NCI-H2029 treated with DMSO at 0.1 percent for 48 hours (cell line): ENCODE measurements around the gene BZW2.
A peak's percentile ranks its signal among the peaks of the same experiment; 100 is the strongest.

ENCODE experiments used
- DNase-seq: peaks from one replicate; lab custom pipeline; 2025; lab: John Stamatoyannopoulos, UW

Gene BZW2

DNA sequence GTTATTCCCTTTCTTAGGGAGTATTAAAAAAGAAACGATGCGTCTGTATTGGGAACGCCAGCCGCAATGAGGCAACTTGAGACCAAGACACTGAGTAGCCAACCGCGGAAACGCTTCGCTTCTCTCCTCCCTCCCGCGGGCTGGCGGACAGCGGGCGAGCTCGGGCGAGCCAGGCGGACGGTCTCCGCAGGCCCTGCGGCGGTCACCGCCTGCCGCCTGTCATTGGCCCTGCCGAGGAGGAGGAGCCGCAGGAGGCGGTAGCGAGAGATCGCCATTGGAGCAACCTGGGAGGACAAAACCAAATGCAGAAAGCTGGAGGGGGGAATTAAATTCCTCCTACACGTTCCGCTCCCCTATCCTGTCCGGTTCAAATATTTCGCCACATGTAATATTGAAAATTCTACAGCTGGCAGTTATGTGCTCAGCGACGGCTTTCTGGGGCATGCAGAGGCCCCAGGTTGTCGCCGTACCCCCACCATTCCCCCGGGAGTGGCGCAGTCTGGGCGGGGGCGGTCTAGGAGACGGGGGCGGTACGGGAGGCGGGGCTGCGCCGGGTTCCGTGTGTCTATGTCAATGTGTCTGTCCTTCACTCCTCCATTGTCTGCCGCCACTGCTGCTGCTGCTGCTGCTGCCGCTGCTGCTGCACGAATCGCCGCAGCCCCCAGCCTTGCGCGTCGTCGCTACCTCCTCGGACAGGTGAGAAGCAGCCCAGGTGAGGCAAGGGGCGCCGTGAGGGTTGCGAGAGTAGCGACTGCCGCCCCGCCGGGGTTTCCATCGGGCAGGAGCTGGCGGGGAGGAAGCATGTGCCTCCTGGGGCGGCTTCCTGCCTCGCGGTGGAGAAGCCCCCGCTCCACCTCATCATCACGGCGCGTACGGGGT, at the start of gene BZW2, which contains the start of gene ANKMY2:
TSS of gene BZW2 (plus strand) at position 589 of the 879 bp plus-strand sequence. CDS start 19,263 bp downstream, outside the sequence.
TSS of gene ANKMY2 (minus strand) at position 162 of the 879 bp plus-strand sequence. CDS start 181 bp downstream, outside the sequence.
- peak; percentile 84 for DNase-seq

DNA sequence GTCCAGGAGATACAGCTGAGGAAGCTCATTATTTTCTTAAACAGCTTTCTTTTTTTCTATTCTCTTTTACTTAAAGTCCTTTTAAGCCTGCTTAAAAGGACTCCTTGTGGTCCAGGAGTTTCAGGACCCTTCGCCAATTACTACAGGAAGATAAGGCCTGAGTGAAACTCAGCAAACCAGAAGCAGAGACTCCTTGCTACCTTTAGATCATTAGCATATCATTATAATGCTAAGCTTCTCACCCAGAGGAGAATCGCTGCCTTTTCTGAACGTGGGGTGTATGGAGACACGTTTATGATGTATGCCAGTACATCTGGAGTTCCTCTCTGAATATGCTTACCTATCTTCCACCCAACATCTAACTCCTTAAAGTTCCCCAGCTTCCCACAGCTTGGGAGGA, 48.0 kb upstream of the BZW2 start:
- no peak for DNase-seq

- DNase-seq: no peak
Measured at GRCh38 chr7:16599860-16600259, 46.1 kb upstream of the BZW2 start.

DNA sequence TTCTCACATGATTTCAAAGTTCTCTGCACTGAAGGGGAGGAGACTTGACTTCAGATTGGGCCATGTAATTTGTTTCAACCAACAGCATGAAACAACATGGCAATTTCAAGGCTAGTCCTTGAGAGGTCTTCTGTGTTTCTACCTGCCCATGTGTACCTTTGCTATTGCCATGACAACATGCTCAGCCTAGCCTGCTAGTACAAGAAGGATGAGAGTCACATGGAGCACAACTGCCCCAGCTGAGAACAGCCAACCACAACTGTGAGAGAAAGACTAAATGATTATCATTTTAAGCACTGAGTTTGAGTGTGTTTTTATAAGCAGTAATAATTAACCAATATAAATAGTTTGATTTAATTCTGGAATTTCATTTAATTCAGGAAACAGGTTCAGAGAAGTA, 42.3 kb upstream of the BZW2 start:
- no peak for DNase-seq

DNA sequence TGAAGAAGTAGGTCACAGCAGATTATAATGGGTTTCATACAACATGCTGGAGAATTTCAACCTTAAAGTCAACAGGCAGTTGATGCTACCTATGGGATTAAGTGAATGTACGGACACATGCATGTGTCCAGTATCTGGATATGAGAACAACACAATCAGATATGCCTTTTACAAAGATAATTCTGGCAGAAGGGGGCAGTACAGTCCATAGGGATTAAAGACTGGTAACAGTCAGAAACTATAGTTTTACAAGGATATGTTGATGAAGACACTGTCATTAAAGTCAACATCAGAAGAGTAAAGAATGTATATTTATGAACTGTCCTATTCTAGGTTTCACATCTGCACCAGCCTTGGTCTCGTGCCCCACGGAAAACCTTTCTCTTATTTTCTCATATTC, 41.9 kb upstream of the BZW2 start:
- DNase-seq: no peak

DNA sequence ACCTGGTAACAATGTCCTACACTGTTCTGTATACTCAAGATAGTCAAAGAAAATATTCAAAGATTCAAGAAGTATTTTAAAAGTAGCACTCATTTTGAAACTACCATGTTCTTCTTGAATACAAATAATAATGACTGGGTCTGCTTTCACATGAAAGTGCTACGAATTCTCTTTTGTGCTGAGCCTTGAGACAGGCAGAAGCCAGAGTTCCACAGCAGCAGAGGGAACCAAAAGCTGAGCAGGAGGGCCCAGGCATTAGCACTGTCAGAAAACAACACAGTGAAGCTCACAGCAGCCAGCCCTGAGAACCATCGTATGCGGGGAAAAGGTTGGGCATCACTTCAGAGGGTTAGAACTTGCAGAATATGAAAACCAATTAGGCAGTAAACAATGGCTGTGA, 39.3 kb upstream of the BZW2 start:
- no peak for DNase-seq

- DNase-seq: no peak
Measured at GRCh38 chr7:16609842-16610450, 36.0 kb upstream of the BZW2 start.

- no peak for DNase-seq
Measured at GRCh38 chr7:16611711-16612110, 34.3 kb upstream of the BZW2 start.

DNA sequence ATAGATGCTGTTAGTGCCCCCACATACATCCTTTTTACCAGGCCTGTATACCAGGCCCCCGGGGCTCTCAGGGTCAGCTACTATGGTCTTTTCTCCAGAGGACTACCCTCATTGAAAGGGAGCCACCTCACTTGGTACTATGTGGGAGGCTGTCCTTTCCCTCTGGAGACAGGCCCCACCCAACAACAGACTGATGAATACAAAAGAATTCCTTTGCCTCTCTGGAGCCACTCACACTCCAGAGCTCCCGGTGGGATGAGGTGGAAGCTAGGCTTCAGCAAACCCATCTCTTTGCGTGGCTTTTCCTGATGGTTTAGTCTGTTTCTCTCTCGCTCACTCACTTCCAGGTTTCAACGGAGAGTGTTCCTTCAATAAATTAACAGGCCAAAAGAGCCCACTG, 30.8 kb upstream of the BZW2 start:
- no peak for DNase-seq

DNA sequence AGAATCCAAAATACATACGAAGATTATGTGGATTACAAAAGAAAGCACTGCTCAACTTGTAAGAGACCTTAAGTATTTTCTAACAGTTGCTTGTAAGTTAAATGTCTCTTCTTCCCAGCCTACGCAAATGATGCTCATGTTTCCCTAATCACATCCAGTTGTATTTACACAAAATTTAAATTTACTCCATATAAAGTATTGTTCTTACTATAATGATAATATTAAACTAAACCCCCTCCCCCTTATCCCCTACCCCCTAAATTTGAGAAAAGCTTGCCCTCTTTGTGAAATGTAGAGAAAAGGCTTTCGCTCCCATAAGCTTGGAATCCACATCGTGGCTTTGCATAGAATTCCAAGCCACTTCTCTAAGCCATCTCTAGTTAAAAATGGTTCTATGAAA, 29.9 kb upstream of the BZW2 start:
- no peak for DNase-seq

- no peak for DNase-seq
Measured at GRCh38 chr7:16616542-16616941, 29.4 kb upstream of the BZW2 start.

DNA sequence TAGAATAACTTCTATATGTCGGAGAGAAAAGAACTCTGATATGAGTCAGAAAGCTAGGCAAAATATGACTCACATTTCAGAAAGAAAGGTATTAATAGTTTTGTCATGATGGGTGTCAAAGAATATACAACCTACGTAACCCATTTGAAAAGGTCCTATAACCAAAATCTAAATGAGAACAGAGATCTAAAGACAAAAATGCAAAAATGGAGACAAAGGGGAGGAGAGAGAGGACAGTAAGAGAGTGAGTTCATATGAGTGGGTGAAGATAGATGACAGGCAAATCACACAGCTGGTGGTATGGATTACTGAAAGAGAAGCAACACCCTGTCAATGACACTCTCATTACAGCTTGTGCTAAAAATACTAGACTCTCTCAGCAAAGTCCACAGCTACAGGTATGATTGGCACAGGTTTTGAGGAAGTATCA, 26.0 kb upstream of the BZW2 start:
- no peak for DNase-seq

GRCh38 chr7:16626388-16626787, 19.6 kb upstream of the BZW2 start:
- DNase-seq: no peak

DNA sequence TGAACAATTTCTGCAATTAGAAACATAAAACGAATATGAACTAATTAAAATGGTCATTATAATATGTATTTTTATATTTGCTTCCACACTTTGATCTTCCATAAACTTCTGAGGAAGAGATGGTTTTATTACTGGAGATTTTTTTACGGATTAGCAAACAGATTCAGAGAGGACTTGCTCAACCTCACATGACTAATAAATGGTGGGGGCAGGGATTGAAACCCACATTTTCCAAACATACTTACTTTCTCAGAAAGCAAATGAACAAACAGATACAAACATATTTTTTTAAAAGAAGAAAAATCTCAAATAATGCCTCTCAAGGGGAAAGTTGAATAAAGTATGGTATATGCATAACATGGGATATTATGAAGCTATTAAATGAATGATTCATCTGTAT, 18.7 kb upstream of the BZW2 start:
- DNase-seq: no peak

DNA sequence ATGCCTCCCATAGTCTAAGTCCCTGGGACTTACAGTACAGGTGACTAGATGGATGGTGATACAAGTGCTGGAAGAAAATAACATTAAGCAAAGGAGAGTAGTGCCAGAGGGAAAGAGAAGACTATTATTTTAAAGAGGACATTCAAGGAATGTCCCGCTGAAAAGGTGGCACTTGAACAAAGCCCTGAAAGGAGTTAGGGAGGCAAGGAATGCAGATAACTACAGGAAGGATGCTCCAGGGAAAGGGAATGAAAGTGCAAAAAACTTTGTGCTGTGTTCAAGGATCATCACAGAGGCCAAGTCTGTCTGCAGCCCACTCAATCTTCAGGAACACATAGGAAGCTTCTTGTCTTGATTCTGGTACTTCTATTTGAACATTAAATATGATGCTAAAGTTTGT, 15.3 kb upstream of the BZW2 start:
- no peak for DNase-seq

GRCh38 chr7:16634271-16634738, 11.7 kb upstream of the BZW2 start:
- DNase-seq: no peak

DNA sequence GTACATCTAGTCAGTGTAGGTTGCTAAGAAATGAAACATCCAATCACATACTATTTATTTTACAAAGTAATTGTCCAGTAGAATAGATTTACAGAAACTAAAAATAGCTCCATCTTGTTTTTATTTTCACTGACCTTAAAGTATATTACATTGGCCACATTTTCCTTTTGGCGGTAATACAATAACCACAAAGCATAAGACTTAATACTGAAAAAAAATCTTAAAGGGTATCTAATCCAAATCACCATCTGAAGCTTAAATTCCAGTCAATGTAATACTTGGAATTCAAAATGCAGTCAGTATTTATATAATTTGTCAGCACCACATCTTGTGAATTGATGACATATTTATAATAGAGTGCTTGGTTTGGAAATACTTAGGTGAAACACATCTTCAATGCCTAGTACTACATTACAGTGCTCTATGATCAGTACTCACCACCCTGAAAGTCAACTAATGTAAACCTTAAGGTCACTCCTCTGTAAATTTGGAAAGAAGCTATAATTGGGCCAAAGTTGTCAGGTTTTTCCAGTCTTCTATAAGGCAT, 9.4 kb upstream of the BZW2 start:
- no peak for DNase-seq

DNA sequence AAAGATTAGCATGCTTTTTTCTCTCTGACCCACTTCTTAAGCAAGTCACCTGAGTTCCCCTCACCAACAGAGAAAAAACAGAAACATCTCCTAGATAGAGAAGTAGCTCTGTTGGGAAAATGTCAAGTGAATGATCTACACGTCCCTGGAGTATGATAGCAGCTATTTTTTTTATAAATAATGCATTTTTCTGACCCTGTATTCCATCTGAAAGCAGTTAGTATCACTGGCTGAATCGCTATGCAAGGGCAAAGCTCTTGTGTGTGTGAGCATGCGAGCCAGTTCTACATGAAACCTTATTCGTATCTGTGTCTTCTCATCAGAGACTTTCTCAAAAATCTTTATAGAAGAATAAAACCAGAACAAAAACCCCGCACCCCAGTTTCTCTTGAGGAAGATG, 8.6 kb upstream of the BZW2 start:
- DNase-seq: no peak

- no peak for DNase-seq
Measured at GRCh38 chr7:16638282-16639280, 7.4 kb upstream of the BZW2 start.

GRCh38 chr7:16644157-16644556, 1.8 kb upstream of the BZW2 start:
- no peak for DNase-seq
